DND-41 (cell line): ENCODE results near the gene RBMS3.

Experiments used
- EZH2 ChIP-seq: IDR thresholded peaks from 3 replicates; pipeline ENCODE4 v1.6.1; 2012; ENCODE audit warnings: borderline replicate concordance, low read depth, mild to moderate bottlenecking, moderate library complexity, low read length, inconsistent platforms; ENCODE audit not compliant: severe bottlenecking
- TF ChIP-seq, protein P1 (sequence below): IDR thresholded peaks from 2 replicates; pipeline ENCODE4 v1.5.1; 2012; ENCODE audit warnings: borderline replicate concordance, low read length, moderate library complexity, mild to moderate bottlenecking; ENCODE audit not compliant: poor library complexity, severe bottlenecking; ENCODE audit errors: extremely low read depth

DNA sequence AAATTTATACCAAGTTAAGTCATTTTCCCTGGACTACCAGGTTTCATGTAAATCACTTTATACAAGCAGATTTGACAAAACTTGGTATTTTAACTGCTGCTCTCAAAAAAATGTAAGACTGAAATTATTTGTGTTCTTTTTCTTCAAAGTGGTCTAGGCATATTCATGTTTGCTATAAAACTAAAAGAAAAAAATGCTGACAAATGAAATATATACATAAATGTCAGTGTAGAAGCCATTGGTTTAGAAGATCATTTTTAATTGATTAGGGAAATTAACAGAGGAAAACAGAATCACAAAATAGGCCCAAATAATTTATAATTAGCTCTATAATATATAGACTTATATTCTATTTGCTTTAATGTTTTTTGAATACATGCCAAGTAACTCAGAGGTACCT is 523.2 kb downstream of the RBMS3 start:
- no peak for TF ChIP-seq EZH2
- TF ChIP-seq, protein P1, sequence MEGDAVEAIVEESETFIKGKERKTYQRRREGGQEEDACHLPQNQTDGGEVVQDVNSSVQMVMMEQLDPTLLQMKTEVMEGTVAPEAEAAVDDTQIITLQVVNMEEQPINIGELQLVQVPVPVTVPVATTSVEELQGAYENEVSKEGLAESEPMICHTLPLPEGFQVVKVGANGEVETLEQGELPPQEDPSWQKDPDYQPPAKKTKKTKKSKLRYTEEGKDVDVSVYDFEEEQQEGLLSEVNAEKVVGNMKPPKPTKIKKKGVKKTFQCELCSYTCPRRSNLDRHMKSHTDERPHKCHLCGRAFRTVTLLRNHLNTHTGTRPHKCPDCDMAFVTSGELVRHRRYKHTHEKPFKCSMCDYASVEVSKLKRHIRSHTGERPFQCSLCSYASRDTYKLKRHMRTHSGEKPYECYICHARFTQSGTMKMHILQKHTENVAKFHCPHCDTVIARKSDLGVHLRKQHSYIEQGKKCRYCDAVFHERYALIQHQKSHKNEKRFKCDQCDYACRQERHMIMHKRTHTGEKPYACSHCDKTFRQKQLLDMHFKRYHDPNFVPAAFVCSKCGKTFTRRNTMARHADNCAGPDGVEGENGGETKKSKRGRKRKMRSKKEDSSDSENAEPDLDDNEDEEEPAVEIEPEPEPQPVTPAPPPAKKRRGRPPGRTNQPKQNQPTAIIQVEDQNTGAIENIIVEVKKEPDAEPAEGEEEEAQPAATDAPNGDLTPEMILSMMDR: no peak
